ENCODE results near the gene TSGA10IP.

DNA sequence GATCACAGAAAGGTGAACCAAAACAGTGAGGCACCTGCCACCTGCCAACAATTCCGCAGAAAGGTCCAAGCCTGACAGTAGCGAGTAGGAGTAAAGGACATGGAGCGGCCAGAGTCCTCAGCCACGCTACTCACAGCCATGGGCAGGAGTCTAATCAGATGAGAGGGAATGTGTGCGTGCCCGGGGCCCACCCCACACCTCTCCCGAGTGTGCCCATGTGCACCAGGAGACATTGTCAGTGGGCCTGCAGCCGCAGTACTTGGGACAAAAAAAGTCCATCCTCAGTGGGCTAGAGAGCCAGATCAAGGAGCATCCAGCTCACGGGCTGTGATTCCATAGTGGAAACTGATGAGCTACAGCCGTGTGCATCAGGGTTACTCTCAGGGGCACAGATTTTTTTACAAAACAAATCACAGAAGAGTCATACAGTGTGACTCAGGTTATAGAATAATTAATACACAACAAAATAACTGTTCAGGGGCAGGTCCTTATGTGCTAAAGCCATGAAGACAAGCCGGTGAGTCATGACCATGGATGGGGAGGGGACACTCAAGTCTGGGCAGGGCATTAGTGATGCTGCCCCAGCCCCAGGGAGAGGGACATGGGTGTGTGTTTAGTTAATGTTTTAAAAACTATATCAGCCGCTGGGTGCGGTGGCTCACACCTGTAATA lies 28.3 kb downstream of the TSGA10IP start:
- TF ChIP-seq, protein P1, sequence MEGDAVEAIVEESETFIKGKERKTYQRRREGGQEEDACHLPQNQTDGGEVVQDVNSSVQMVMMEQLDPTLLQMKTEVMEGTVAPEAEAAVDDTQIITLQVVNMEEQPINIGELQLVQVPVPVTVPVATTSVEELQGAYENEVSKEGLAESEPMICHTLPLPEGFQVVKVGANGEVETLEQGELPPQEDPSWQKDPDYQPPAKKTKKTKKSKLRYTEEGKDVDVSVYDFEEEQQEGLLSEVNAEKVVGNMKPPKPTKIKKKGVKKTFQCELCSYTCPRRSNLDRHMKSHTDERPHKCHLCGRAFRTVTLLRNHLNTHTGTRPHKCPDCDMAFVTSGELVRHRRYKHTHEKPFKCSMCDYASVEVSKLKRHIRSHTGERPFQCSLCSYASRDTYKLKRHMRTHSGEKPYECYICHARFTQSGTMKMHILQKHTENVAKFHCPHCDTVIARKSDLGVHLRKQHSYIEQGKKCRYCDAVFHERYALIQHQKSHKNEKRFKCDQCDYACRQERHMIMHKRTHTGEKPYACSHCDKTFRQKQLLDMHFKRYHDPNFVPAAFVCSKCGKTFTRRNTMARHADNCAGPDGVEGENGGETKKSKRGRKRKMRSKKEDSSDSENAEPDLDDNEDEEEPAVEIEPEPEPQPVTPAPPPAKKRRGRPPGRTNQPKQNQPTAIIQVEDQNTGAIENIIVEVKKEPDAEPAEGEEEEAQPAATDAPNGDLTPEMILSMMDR (conservative IDR thresholded peaks at IDR 0.05; ENCODE audit: low read length): no peak
- TF ChIP-seq EZH2phosphoT487 (IDR thresholded peaks at IDR 0.05; ENCODE audit: borderline replicate concordance, low read depth, low read length): no peak
